MM.1S (cell line): ENCODE data around the gene COL11A2.

ENCODE experiments used
- DNase-seq: peaks from one replicate; pipeline ENCODE4 v3.0.0-alpha.2; 2015
- H2AFZ ChIP-seq: fragments of 300-600 bp; sonication (generic); 2 replicates; pipeline ENCODE4 v1.6.0; 2016; ENCODE audit warnings: antibody characterized with exemption, low read length
- H3F3A ChIP-seq: fragments of 300-600 bp; sonication (generic); 2 replicates; pipeline ENCODE4 v1.6.1; 2016; ENCODE audit warnings: mild to moderate bottlenecking, antibody characterized with exemption, low read length, moderate library complexity, mixed read lengths; ENCODE audit not compliant: insufficient read depth
- H3K27ac ChIP-seq: fragments of 300-600 bp; sonication (generic); 2 replicates; pipeline ENCODE4 v1.5.1; 2016; ENCODE audit warnings: mild to moderate bottlenecking, low read length
- H3K27me3 ChIP-seq: fragments of 300-600 bp; sonication (generic); replicated peaks from 2 replicates; pipeline ENCODE4 v1.6.0; 2016; ENCODE audit warnings: low read length; ENCODE audit not compliant: insufficient read depth
- H3K36me3 ChIP-seq: fragments of 300-600 bp; sonication (generic); replicated peaks from 2 replicates; pipeline ENCODE4 v1.6.1; 2016; ENCODE audit warnings: mild to moderate bottlenecking, low read length, mixed read lengths; ENCODE audit not compliant: insufficient read depth
- H3K4me1 ChIP-seq: fragments of 300-600 bp; sonication (generic); 2 replicates; pipeline ENCODE4 v1.6.1; 2016; ENCODE audit warnings: low read length, mixed read lengths
- H3K4me2 ChIP-seq: fragments of 300-600 bp; sonication (generic); 2 replicates; pipeline ENCODE4 v1.6.0; 2016; ENCODE audit warnings: low read depth, low read length
- H3K4me3 ChIP-seq: fragments of 300-600 bp; sonication (generic); 2 replicates; pipeline ENCODE4 v1.5.1; 2016; ENCODE audit warnings: low read length, mixed read lengths
- H3K79me2 ChIP-seq: fragments of 300-600 bp; sonication (generic); 2 replicates; pipeline ENCODE4 v1.6.1; 2016; ENCODE audit warnings: mixed run types, low read length, mixed read lengths
- H3K9ac ChIP-seq: fragments of 300-600 bp; sonication (generic); 2 replicates; pipeline ENCODE4 v1.6.1; 2016; ENCODE audit warnings: low read length, mixed read lengths
- H3K9me2 ChIP-seq: fragments of 300-600 bp; sonication (generic); replicated peaks from 2 replicates; pipeline ENCODE4 v1.6.1; 2016; ENCODE audit warnings: mild to moderate bottlenecking, low read length, mixed read lengths; ENCODE audit not compliant: insufficient read depth
- H3K9me3 ChIP-seq: fragments of 300-600 bp; sonication (generic); replicated peaks from 2 replicates; pipeline ENCODE4 v1.6.1; 2016; ENCODE audit warnings: mild to moderate bottlenecking, low read length, mixed read lengths; ENCODE audit not compliant: insufficient read depth
- H4K20me1 ChIP-seq: fragments of 300-600 bp; sonication (generic); 2 replicates; pipeline ENCODE4 v1.6.1; 2016; ENCODE audit warnings: mild to moderate bottlenecking, low read length, moderate library complexity, mixed read lengths; ENCODE audit not compliant: insufficient read depth
- CTCF ChIP-seq: fragments of 300-600 bp; sonication (generic); IDR thresholded peaks from 2 replicates; pipeline ENCODE4 v1.5.1; 2016; ENCODE audit warnings: antibody characterized with exemption, low read length, mixed read lengths
- EZH2 ChIP-seq: fragments of 300-600 bp; sonication (generic); optimal IDR thresholded peaks from 2 replicates; pipeline ENCODE3; 2017; ENCODE audit warnings: low read depth, mild to moderate bottlenecking, antibody characterized with exemption, low read length, mixed read lengths
- EZH2phosphoT487 ChIP-seq: fragments of 300-600 bp; sonication (generic); IDR thresholded peaks from 2 replicates; pipeline ENCODE4 v1.6.1; 2018; ENCODE audit warnings: antibody characterized with exemption, low read length

Gene COL11A2

GRCh38 chr6:33113755-33114154 is 78.5 kb downstream of the COL11A2 start:
- no peaks in the 10 kb centered on the region for H3K79me2 ChIP-seq
- no peaks in the 10 kb centered on the region for H3K9me2 ChIP-seq
- H3F3A ChIP-seq = no peaks in the 10 kb centered on the region
- DNase-seq = no peak
- H2AFZ ChIP-seq = no peak overlapping the region
- no peak overlapping the region for H3K4me2 ChIP-seq
- H3K36me3 ChIP-seq = no peaks in the 10 kb centered on the region
- no peak overlapping the region for H3K27ac ChIP-seq
- H3K9me3 ChIP-seq = no peaks in the 10 kb centered on the region
- TF ChIP-seq EZH2phosphoT487 (no peak), EZH2 (no peak), CTCF (no peak)
- H4K20me1 ChIP-seq = no peaks in the 10 kb centered on the region
- no peak overlapping the region for H3K9ac ChIP-seq
- peaks cover 25% of the 10 kb centered on the region for H3K27me3 ChIP-seq
- no peak overlapping the region for H3K4me3 ChIP-seq
- H3K4me1 ChIP-seq = no peaks in the 10 kb centered on the region
